ENCODE data around the gene LDAH.
A peak's percentile ranks its signal among the peaks of the same experiment; 100 is the strongest.

LDAH gene

GRCh38 chr2:20667151-20667530, 155.8 kb downstream of the LDAH start:
- DNase-seq (ENCODE audit: low read depth): no peak

DNA sequence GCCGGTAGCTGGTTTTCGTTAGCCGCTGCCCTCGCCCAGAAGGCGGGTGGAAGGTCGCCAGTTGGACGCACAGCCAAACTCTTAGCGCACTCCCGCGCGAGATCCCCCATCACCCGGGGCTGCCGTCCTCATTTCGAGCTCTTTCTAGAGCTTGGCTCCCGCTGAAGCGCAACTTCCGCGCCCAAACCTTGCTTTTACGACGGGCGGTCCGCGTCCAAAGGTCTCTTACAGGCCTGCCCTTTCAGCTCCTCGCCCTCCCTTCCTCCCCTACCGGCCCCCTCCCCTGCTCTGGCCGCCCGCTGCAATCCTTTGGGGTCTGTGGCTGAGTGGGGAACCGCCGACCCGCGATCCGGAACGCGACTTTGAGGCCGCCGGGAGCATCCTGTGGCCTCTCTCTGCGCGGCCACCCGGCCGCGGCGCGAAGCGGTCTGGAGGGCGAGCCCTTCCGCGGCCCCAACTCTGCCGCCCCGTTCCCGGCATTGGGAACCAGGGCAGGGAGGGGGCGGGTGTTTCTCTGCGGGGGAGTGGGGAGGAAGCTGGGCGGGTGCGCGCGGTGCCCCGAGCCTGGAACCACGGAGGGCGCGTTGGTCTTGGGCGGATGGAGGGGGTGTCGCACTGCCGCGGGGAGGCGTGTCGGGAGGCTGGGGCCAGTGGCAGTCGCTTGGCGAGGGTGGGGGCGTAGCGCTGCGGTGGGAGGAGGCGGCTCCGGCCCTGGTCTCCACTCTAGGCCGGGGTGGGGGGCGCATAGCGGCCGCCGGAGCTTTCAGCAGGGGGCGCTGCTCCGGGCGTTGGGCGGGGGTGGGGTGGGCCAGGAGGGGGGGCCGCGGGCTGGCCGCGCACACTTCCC, 156.4 kb downstream of the LDAH start, which contains the start of gene GDF7:
GDF7 (plus strand) TSS at position 841 of the 847 bp plus-strand sequence. CDS start 96 bp downstream, outside the sequence.
- DNase-seq (ENCODE audit: low read depth): no peak

DNA sequence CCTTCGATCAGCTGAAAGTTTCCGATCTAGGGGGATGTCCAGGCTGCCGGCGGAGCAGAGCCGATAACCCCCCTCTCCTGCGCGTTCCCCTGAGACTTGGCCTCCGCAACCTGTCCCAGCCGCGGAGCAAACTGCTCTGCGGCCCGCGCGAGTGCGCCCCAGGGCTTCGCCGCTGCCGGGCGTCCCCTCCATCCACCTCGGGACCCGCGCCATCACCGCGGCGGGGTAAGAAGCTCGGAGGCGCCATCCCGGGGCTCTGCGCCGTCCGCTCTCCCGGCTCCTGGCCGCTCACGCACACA, 156.9 kb downstream of the LDAH start:
- DNase-seq (ENCODE audit: low read depth): no peak

DNA sequence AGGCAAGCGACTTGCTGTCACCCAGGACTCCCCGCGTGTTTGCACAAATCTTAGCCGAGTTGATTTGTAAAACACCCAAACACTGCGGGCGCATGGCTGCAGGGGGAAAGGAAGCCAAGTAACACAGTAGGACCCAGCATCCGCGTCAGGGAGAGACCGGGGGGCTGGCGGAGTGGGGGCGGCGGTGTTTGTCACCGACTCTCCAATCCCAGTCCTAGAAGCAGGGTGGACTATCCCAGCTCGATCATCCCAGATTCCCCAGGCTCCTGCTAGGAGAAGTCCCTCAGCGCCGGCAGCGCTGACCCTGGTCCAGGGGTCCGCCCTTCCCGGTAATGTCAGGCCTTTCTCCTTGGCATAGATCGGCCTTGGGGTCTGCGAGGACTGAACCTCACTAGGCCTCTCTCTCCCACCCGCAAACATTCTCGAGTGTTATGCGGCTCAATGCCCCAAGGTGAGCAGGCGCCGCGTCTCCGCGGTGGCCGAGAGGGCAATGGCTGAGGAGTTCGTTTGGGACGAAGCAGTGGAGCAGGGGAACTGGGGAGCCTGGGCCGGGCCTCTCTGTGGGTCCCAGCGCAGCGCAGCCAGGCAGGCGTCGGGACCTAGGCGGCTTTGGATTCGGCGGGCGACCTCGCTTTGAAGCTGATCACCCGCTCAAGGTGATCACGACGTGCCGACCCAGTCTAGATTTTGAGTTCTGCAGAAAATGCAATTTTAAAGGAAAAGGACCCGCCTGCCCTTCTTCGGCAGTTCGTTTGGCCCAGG, 157.5 kb downstream of the LDAH start:
- DNase-seq (ENCODE audit: low read depth): no peak

GRCh38 chr2:20664431-20665242, 158.3 kb downstream of the LDAH start:
- DNase-seq (ENCODE audit: low read depth): no peak

DNA sequence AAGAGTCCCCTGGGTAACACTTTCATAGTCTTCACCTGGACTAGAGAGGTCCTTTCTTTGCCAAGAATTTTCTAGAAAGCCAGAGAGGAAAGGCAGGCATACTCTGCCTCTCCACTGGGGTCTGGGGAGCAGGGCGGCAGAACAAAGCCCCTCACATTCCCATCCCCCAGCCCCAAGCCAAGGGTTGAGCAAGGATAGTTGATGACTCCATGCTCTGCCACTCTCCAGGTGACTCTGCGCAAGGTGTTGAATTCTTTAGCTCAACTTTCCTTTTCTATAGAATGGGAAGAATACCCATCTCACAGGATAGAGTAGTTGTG, 158.9 kb downstream of the LDAH start:
- no peak for DNase-seq (ENCODE audit: low read depth)

- DNase-seq (ENCODE audit: low read depth): no peak
These were observed 159.5 kb downstream of the LDAH start for GRCh38 chr2:20663196-20664070.

- DNase-seq (ENCODE audit: low read depth): no peak
These were observed 160.5 kb downstream of the LDAH start for GRCh38 chr2:20662308-20662937.

GRCh38 chr2:20661421-20662307, 161.2 kb downstream of the LDAH start:
- peak; percentile 62 for DNase-seq (ENCODE audit: low read depth)

- no peak for DNase-seq (ENCODE audit: low read depth)
These were observed 162.1 kb downstream of the LDAH start for GRCh38 chr2:20660506-20661420.

DNA sequence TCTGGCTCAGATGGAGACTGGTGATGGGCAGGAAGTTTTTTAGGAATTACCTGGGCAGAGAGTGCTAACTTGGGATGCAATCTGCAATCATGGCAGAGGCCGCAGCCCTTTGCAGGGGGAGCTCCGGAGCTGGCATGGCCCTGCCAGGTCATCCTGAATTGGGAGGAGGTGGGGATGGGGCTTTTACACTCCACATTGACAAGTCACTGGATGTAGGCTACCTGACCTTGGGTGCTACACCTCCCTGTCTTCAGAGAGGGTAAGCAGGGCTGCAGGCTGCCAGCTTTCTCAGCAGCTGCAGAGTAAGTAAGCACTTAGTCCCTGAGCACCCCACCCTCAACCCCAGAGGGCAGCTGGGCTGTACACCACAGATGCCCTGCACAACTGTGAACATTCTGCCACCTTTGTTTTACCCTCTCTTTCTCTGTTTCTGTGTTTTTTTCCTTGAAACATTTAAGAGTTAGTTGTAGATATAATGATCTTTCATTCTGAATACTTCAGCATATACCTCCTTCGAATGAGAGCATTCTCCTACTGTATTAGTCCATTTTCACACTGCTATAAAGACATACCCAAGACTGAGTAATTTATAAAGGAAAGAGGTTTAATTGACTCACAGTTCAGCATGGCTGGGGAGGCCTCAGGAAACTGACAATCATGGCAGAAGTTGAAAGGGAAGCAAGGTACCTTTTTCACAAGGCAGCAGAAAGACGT, 165.2 kb downstream of the LDAH start:
- DNase-seq (ENCODE audit: low read depth): no peak

GRCh38 chr2:20656561-20656960, 166.3 kb downstream of the LDAH start:
- no peak for DNase-seq (ENCODE audit: low read depth)

GRCh38 chr2:20654535-20654813, 168.4 kb downstream of the LDAH start:
- no peak for DNase-seq (ENCODE audit: low read depth)

GRCh38 chr2:20653695-20654534, 169.0 kb downstream of the LDAH start:
- no peak for DNase-seq (ENCODE audit: low read depth)

GRCh38 chr2:20652673-20653575, 170.0 kb downstream of the LDAH start:
- no peak for DNase-seq (ENCODE audit: low read depth)

DNA sequence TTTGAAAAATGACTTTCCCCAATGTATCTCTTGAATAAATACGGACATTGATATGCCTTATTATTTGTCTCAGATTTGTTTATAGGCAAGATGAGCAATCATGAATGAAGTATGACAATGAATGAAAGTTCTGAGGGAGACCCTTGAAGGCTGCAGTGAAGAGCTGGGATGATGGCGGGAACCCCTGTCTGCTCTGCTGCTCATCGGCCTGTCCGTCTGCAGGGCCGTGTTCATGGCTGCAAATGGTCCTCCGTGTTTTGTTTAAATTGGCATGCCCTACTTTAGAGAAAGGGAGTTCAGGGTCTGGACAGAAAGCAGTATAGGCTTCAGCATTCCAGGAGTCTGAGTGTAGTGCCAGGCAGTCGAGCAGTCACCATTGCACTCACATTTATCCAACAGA, 170.8 kb downstream of the LDAH start:
- no peak for DNase-seq (ENCODE audit: low read depth)

DNA sequence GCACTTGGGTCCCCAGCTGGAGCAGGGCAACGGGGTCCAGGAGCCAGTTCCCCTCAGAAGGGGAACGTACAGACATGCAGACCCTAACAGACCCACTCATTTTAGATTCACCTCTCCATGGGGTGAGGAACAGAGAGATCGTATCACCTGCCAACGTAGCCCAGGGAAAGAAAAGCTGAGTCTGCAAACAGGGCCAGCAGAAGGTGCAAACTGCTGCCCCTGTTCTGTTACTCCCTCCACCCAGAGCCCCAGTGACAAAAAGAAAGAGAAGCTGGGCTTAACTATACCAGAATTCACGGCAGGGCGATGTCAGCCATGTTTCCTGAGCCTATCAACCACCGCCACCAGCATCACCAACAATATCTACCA, 171.2 kb downstream of the LDAH start:
- DNase-seq (ENCODE audit: low read depth): no peak

Measured in amniotic epithelial cell (primary cell).